IMR-90 (cell line): ENCODE results near the gene PRKAG2. TPM values are rescaled to one million over a fixed set of nuclear protein-coding genes. Genes with fewer than 3 reads are reported as not detected.

Source experiments
- ATAC-seq: fragments of 200-7000 bp; cut with Tn5 transposase; 2 replicates; pipeline ENCODE4 v1.9.1; 2020; ENCODE audit warnings: low read depth, mild to moderate bottlenecking, moderate library complexity
- BruUV-seq: library from RNA; stranded (reverse); fragments of 400-500 nt; replicated peaks from 2 replicates; lab custom pipeline; 2021; lab: Mats Ljungman, UMichigan
- CTCF ChIA-PET: fragments of 300-600 bp; formaldehyde crosslinking; extraction: SDS; loops from one replicate; lab custom pipeline; 2021; ENCODE audit warnings: antibody characterized with exemption; lab: Yijun Ruan, JAX
- POLR2A ChIA-PET: fragments of 300-600 bp; sonication (Branson Sonifier 250); formaldehyde crosslinking; loops from one replicate; lab custom pipeline; 2022; ENCODE audit warnings: antibody characterized with exemption; ENCODE audit not compliant: unreplicated experiment; lab: Charles Lee
- DNase-seq: peaks from one replicate; pipeline ENCODE4 v3.0.0; 2013
- H2AFZ ChIP-seq: replicated peaks from 2 replicates; pipeline ENCODE3; 2013; ENCODE audit warnings: low read length, mild to moderate bottlenecking; ENCODE audit not compliant: poor library complexity
- H2AK5ac ChIP-seq: 2 replicates; pipeline ENCODE4 v1.6.1; 2013; ENCODE audit warnings: low read depth, low read length, inconsistent platforms
- H2AK9ac ChIP-seq: replicated peaks from 2 replicates; pipeline ENCODE3; 2013; ENCODE audit warnings: mild to moderate bottlenecking, low read depth, low read length, moderate library complexity; ENCODE audit not compliant: poor library complexity
- H2BK120ac ChIP-seq: 2 replicates; pipeline ENCODE4 v1.6.1; 2013; ENCODE audit warnings: low read depth, low read length, inconsistent platforms
- H2BK15ac ChIP-seq: 3 replicates; pipeline ENCODE4 v1.6.1; 2013; ENCODE audit warnings: low read depth, low read length, inconsistent platforms
- H2BK20ac ChIP-seq: 2 replicates; pipeline ENCODE4 v1.6.1; 2013; ENCODE audit warnings: low read depth, mild to moderate bottlenecking, inconsistent platforms, low read length, moderate library complexity
- H2BK5ac ChIP-seq: 2 replicates; pipeline ENCODE4 v1.6.1; 2013; ENCODE audit warnings: mild to moderate bottlenecking, low read depth, low read length, inconsistent platforms; ENCODE audit not compliant: poor library complexity, severe bottlenecking
- H3K14ac ChIP-seq: replicated peaks from 2 replicates; pipeline ENCODE4 v1.6.1; 2013; ENCODE audit warnings: low read depth, low read length, inconsistent platforms
- H3K18ac ChIP-seq: 2 replicates; pipeline ENCODE4 v1.6.1; 2013; ENCODE audit warnings: low read depth, low read length, control low read depth
- H3K23ac ChIP-seq: 2 replicates; pipeline ENCODE4 v1.6.1; 2013; ENCODE audit warnings: low read depth, low read length, inconsistent platforms
- H3K27ac ChIP-seq: 2 replicates; pipeline ENCODE4 v1.5.1; 2013; ENCODE audit warnings: mild to moderate bottlenecking, control low read depth, low read length; ENCODE audit not compliant: insufficient read depth
- H3K27me3 ChIP-seq: 2 replicates; pipeline ENCODE4 v1.6.1; 2013; ENCODE audit warnings: low read length; ENCODE audit not compliant: control insufficient read depth, insufficient read depth
- H3K36me3 ChIP-seq: 2 replicates; pipeline ENCODE4 v1.6.1; 2013; ENCODE audit warnings: low read length, mixed read lengths; ENCODE audit not compliant: control insufficient read depth, insufficient read depth
- H3K4ac ChIP-seq: 2 replicates; pipeline ENCODE4 v1.6.1; 2013; ENCODE audit warnings: low read depth, low read length, inconsistent platforms
- H3K4me1 ChIP-seq: 2 replicates; pipeline ENCODE4 v1.6.1; 2013; ENCODE audit warnings: low read length, mixed read lengths; ENCODE audit not compliant: control insufficient read depth, insufficient read depth
- H3K4me2 ChIP-seq: 2 replicates; pipeline ENCODE4 v1.6.1; 2013; ENCODE audit warnings: low read depth, mild to moderate bottlenecking, control low read depth, low read length, moderate library complexity
- H3K4me3 ChIP-seq: 2 replicates; pipeline ENCODE4 v1.5.1; 2013; ENCODE audit warnings: low read depth, mild to moderate bottlenecking, control low read depth, low read length, moderate library complexity; ENCODE audit not compliant: insufficient read depth
- H3K56ac ChIP-seq: 2 replicates; pipeline ENCODE4 v1.6.1; 2013; ENCODE audit warnings: low read length, inconsistent platforms; ENCODE audit not compliant: insufficient read depth; ENCODE audit errors: extremely low read depth
- H3K79me1 ChIP-seq, 2 experiments: 2 replicates each; pipeline ENCODE4 v1.6.1; 2013; ENCODE audit warnings: low read length in 2 of 2, inconsistent platforms in 1 of 2, low read depth in 1 of 2
- H3K9ac ChIP-seq: 2 replicates; pipeline ENCODE4 v1.6.1; 2013; ENCODE audit warnings: low read depth, low read length, control low read depth
- H3K9me1 ChIP-seq: 2 replicates; pipeline ENCODE4 v1.6.1; 2013; ENCODE audit warnings: low read length, inconsistent platforms; ENCODE audit not compliant: insufficient read depth
- H3K9me3 ChIP-seq: 2 replicates; pipeline ENCODE4 v1.6.1; 2013; ENCODE audit warnings: low read length; ENCODE audit not compliant: control insufficient read depth, insufficient read depth
- H4K20me1 ChIP-seq: 2 replicates; pipeline ENCODE4 v1.6.1; 2013; ENCODE audit warnings: low read length, inconsistent platforms; ENCODE audit not compliant: insufficient read depth
- H4K5ac ChIP-seq: 2 replicates; pipeline ENCODE4 v1.6.1; 2013; ENCODE audit warnings: mild to moderate bottlenecking, low read depth, low read length, control low read depth
- H4K8ac ChIP-seq, 2 experiments: 2 replicates each; pipeline ENCODE4 v1.6.1; 2013; ENCODE audit warnings: low read depth in 2 of 2, low read length in 2 of 2, control low read depth in 1 of 2, inconsistent platforms in 1 of 2
- H4K91ac ChIP-seq: 2 replicates; pipeline ENCODE4 v1.6.1; 2013; ENCODE audit warnings: low read depth, low read length, inconsistent platforms; ENCODE audit not compliant: insufficient read depth
- BHLHE40 ChIP-seq: fragments of 150-350 bp; IDR thresholded peaks from 2 replicates; pipeline ENCODE4 v1.6.1; 2016; ENCODE audit warnings: mild to moderate bottlenecking, low read depth, low read length
- CEBPB ChIP-seq: IDR thresholded peaks from 2 replicates; pipeline ENCODE4 v1.6.1; 2012; ENCODE audit warnings: low read depth, low read length, improper control_type of control experiment
- CHD1 ChIP-seq: IDR thresholded peaks from 2 replicates; pipeline ENCODE4 v1.6.1; 2012; ENCODE audit warnings: low read depth, low read length, improper control_type of control experiment
- CTCF ChIP-seq: conservative IDR thresholded peaks from 2 replicates; pipeline ENCODE4 v1.5.1; 2012; ENCODE audit warnings: mild to moderate bottlenecking, low read depth, low read length, improper control_type of control experiment
- ELK1 ChIP-seq: fragments of 150-350 bp; IDR thresholded peaks from 2 replicates; pipeline ENCODE4 v1.6.1; 2016; ENCODE audit warnings: low read depth, mild to moderate bottlenecking, low read length, moderate library complexity, borderline replicate concordance
- FOS ChIP-seq: fragments of 150-350 bp; IDR thresholded peaks from 2 replicates; pipeline ENCODE4 v1.6.1; 2016; ENCODE audit warnings: low read depth, low read length
- MAFK ChIP-seq: IDR thresholded peaks from 2 replicates; pipeline ENCODE4 v1.6.1; 2012; ENCODE audit warnings: low read depth, low read length, improper control_type of control experiment
- MAZ ChIP-seq: IDR thresholded peaks from 2 replicates; pipeline ENCODE4 v1.6.1; 2012; ENCODE audit warnings: low read depth, mild to moderate bottlenecking, low read length, improper control_type of control experiment, moderate library complexity, borderline replicate concordance
- MXI1 ChIP-seq: IDR thresholded peaks from 2 replicates; pipeline ENCODE4 v1.6.1; 2012; ENCODE audit warnings: low read depth, mild to moderate bottlenecking, low read length, moderate library complexity, borderline replicate concordance
- NFE2L2 ChIP-seq: fragments of 150-350 bp; IDR thresholded peaks from 2 replicates; pipeline ENCODE4 v1.6.1; 2016; ENCODE audit warnings: low read depth, mild to moderate bottlenecking, low read length
- POLR2A ChIP-seq: IDR thresholded peaks from 2 replicates; pipeline ENCODE4 v1.6.1; 2012; ENCODE audit warnings: mild to moderate bottlenecking, low read depth, low read length
- RAD21 ChIP-seq: IDR thresholded peaks from 2 replicates; pipeline ENCODE4 v1.6.1; 2012; ENCODE audit warnings: low read length, improper control_type of control experiment
- RCOR1 ChIP-seq: IDR thresholded peaks from 2 replicates; pipeline ENCODE4 v1.6.1; 2012; ENCODE audit warnings: mild to moderate bottlenecking, low read length, improper control_type of control experiment; ENCODE audit not compliant: insufficient replicate concordance
- RFX5 ChIP-seq: IDR thresholded peaks from 2 replicates; pipeline ENCODE4 v1.8.0; 2012; ENCODE audit warnings: low read depth, mild to moderate bottlenecking, low read length, moderate library complexity
- SMC3 ChIP-seq: fragments of 150-350 bp; IDR thresholded peaks from 2 replicates; pipeline ENCODE4 v1.6.1; 2016; ENCODE audit warnings: low read depth, mild to moderate bottlenecking, antibody characterized with exemption, low read length, moderate library complexity
- WGBS, 2 experiments: methylation state at CpG; one replicate each; pipeline versions ENCODE4 v1.1.5 to v1.1.7; 2013; ENCODE audit warnings: missing lambda C conversion rate in 2 of 2; ENCODE audit not compliant: insufficient read length in 1 of 2; ENCODE audit errors: extremely low coverage in 2 of 2; 5-methylcytosine and 5-hydroxymethylcytosine counted together
- dilution Hi-C: fragments of 300-500 bp; cut with HindIII; formaldehyde crosslinking; loops from one replicate; pipeline ENCODE4 v1.14.3; 2018; ENCODE audit warnings: low sequenced_read_pairs; ENCODE audit not compliant: unreplicated experiment
- in situ Hi-C: fragments of 300-500 bp; cut with MboI; formaldehyde crosslinking; loops from 3 replicates; pipeline ENCODE4 v1.14.3; 2019; ENCODE audit warnings: low sequenced_read_pairs, inconsistent platforms, mixed read lengths
- intact Hi-C: fragments of 100-400 bp; cut with micrococcal nuclease; formaldehyde crosslinking; loops from 2 replicates; pipeline ENCODE4 v1.10.0; 2022
- polyA plus RNA-seq, 3 experiments: library from polyadenylated mRNA; depleted of rRNA; stranded (reverse); fragments of >200 nt; gene quantifications; 2 replicates each; pipeline ENCODE4 v1.2.3, GENCODE V29; 2012; ENCODE audit warnings: low replicate concordance in 1 of 3
- total RNA-seq: library from RNA; depleted of rRNA; stranded (reverse); fragments of >200 nt; gene quantifications from 2 replicates; pipeline ENCODE4 v1.2.3, GENCODE V29; 2012
- TF ChIP-seq, protein P1 (sequence below): fragments of 150-350 bp; IDR thresholded peaks from 2 replicates; pipeline ENCODE4 v1.6.1; 2017; ENCODE audit warnings: mild to moderate bottlenecking, antibody characterized with exemption, low read length, low read depth

The PRKAG2 gene
- total and polyA plus RNA-seq, 2 of the 4 experiments (the other 2 are of a cell fraction) = 15.4 to 21.6 TPM

DNA sequence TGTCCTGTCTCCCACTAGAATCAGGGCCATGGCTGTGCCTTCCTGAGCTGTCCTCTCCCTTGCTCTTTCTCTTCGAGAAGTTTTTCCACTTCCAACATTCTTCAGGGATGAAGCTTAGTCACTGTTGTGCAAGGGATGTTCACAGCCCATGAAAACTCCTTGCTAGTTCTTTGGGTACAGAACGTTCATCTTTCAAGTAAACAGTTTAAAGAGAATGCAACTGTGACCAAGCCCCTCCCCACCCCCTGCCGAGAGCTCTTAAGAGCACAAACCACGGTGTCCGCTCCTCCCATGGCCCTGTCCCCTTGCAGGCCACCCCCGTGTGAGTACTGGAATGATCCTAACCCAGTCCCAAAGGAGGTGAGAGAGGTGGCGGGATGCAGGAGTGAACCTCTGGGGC is 196.1 kb downstream of the PRKAG2 start:
- no peaks in the 10 kb centered on the region for H3K36me3 ChIP-seq
- CTCF ChIA-PET = no interaction called here
- peak; percentile 82 for ATAC-seq

More for the DNA sequence above, 196.1 kb downstream of the PRKAG2 start:
- Histone ChIP-seq H3K4me3 (no peak overlapping the region), H3K4me2 (no peak overlapping the region), H3K4ac (peak overlapping the region; percentile 77), H3K56ac (no peak overlapping the region), H3K9ac (no peak overlapping the region), H4K5ac (no peak overlapping the region), H3K9me1 (peaks cover 14% of the 10 kb centered on the region), H4K20me1 (no peaks in the 10 kb centered on the region), H3K14ac (0 out of 2 replicates have a peak overlapping the region, but pooled peaks have one; percentile 38), H2BK5ac (peak overlapping the region; percentile 42), H4K8ac (peak overlapping the region; percentile 34 to 39; a peak in 3 of 4 replicates), H2BK15ac (peak overlapping the region; percentile 27; the same call in 2 of the 3 replicates), H3K18ac (peak overlapping the region; percentile 7; the same call in 1 of the 2 replicates), H3K27me3 (no peaks in the 10 kb centered on the region), H2AFZ (peak overlapping the region; percentile 72), H3K23ac (no peak overlapping the region), H2BK20ac (peak overlapping the region; percentile 80; the same call in 1 of the 2 replicates), H2AK5ac (peak overlapping the region; percentile 84), H3K4me1 (peaks cover 12% of the 10 kb centered on the region), H3K9me3 (no peaks in the 10 kb centered on the region), H2AK9ac (peak overlapping the region; percentile 86), H3K27ac (peak overlapping the region; percentile 63), H2BK120ac (peak overlapping the region; percentile 83), H4K91ac (peak overlapping the region; percentile 64), H3K79me1 (no peaks in the 10 kb centered on the region)
- DNase-seq = peak; percentile 74
- no CpG with 5 or more reads among the region's 7 CpGs for WGBS, 2 experiments
- in situ Hi-C loops (no loop called here), dilution Hi-C loops (no loop called here), intact Hi-C loops (no loop called here)
- no peak for TF ChIP-seq RCOR1
- TF ChIP-seq POLR2A = no peak
- no peak for TF ChIP-seq MXI1
- TF ChIP-seq MAFK = no peak
- no peak for TF ChIP-seq BHLHE40
- no peak for TF ChIP-seq RAD21
- TF ChIP-seq NFE2L2 = peak; percentile 28; the same call in 1 of the 2 replicates
- TF ChIP-seq, protein P1, sequence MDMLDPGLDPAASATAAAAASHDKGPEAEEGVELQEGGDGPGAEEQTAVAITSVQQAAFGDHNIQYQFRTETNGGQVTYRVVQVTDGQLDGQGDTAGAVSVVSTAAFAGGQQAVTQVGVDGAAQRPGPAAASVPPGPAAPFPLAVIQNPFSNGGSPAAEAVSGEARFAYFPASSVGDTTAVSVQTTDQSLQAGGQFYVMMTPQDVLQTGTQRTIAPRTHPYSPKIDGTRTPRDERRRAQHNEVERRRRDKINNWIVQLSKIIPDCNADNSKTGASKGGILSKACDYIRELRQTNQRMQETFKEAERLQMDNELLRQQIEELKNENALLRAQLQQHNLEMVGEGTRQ = no peak
- TF ChIP-seq ELK1 = no peak
- TF ChIP-seq CHD1 = no peak
- TF ChIP-seq MAZ = no peak
- TF ChIP-seq CEBPB = peak; percentile 95
- TF ChIP-seq FOS = 0 out of 2 replicates have a peak, but pooled peaks have one; percentile 18
- TF ChIP-seq SMC3 = no peak
- TF ChIP-seq CTCF = no peak
- TF ChIP-seq RFX5 = no peak
- BruUV-seq = no TSS peak
- POLR2A ChIA-PET = no interaction called here
